HG03060 (cell line): ENCODE data around the gene TBC1D22A.

Experiments
- ATAC-seq: cut with Tn5 transposase; IDR thresholded peaks from one replicate; pipeline ENCODE4 v1.9.1; 2021; ENCODE audit warnings: low read depth, moderate number of reproducible peaks; ENCODE audit not compliant: unreplicated experiment

The TBC1D22A gene

DNA sequence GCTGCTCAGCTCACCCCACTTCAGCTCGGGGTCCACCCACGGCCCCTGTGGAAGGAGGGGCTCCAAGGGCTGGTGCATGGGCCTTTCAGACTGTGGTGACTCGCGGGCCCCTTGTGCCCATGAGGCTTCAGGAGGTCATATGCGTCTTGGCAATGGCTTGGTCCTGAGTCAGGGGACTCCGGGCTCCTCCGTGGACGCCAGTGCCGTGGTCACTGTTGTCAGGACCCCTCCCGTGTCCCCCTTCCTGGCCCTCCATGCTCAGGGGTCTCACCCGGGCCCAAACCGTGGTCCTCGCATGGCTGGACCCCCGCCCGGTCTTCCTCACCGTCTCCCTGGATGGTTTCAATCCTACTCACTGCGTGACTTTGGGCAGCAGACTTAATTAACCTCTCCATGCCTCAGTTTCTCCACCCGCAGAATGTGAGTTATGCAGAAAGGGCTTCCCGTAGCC is 436.4 kb downstream of the TBC1D22A start:
- no peak for ATAC-seq

DNA sequence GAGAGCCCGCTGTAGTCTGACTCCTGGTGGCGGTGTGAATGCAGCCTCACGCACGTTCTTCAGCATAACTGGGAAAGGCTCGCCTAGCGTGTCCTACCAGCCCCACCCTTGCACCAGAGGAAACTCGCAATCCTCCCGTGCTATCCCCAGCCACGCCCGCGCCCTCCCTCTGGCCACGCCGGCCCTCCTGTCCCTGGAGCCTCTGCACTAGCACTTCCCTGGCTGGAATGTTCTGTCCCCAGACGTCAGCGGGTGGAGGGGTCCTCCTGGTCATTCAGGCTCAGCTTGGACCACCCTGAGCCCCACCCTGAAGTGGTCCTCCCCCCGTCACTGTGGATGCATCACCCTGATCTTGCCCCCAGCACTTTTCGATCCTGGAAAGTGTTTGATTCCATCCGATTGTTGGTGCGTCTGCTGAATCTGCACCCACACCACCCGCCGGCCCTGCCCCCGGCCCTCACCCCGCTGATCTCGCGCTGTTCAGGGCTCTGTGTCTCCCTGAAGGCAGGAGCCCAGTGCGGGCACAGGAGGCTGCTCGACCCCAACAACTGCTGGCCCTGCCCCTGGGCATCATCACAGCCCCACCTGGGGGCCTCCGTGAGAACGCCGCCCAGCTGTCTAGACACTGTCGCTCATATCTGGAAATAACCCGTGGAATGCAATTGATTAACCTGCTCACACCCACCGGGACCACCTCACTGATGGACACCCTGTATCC is 437.0 kb downstream of the TBC1D22A start:
- ATAC-seq, result no peak

DNA sequence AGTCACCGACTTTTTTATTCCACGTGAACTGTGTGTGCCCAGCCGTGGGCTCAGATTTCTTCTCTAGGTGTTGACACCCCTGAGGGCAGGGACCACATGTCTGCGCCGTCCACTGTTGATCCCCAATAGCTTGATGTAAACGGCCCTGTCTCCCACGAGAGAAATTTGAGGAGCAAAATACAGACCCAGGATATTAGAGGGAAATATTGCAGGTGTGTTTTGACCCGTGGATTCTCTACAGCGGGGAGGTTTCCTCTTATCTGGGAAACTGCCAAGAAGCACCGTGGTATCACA is 437.5 kb downstream of the TBC1D22A start:
- no peak for ATAC-seq

DNA sequence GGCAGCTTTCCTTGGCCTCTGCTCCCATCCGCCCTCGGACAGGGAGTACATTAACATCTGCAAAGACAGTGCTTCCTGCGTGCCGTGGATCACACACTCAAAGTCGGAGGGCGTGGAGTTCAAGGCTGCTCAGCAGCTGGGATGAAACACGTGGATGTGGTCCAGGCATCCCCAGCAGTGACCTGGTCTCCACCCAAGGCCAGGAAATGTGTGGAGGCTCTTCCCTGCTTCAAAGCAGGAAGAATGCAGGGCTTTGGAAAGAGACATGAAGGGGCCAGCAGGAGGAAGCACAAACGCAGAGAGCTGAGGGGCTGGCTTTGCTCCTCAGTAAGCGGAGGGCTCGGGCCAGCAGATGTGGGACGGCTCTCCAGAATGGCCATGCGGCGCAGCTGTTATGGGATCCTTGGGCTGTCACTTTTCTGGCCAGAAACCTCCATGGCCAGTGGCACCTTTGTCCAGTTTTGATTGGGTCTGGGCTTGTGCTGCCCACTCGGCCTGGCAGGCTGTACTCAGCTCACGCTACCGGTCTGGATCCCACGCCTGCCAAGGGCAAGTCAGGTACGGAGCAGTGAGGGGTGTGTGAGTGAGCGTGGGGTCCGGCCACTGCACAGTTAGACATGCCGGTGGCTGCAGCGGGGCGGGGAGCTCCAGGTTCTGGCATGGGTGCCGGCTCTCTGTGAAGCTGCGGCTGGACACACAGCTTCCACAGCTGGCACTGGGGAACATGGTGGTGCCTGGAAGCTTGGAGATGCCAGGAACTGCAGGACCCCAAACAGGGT is 438.0 kb downstream of the TBC1D22A start:
- ATAC-seq, result no peak

DNA sequence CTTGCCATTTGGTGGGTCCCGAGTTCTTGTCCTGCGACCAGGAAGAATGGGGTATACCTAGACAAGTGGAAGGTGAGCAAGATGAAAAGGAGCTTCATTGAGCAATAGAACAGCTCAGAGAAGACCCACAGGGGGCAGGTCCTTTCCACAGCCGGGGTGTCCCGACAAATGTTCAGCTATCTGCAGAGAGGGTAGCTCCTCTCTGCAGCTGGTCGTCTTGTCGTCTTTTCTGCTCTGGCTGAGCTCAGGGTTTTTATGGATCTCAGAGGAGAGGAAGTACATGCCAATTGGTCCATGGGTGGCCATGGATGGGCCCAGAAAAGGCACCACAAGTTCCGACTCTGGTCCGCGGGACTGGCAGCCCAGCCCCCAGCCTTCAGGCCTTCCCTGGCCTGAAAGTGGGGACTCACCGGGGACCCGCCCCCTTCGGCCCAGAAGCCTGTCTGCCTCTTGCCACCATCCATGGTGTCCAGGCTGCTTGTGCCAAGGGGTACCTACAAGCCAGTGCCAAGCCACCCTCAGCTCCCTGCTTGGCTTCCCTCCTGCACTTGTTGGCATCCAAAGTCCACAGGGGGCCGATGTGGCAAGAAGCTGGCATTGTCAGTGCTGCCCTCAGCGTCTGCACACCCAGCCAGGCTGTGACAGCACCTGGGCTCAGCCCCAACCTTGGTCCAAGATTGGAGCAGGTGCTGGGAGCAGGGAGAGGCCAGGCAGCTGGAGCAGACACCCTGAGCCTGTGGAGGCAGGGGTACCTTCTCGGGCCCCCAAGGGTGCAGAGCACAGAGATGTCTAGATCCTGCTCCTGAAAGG is 438.9 kb downstream of the TBC1D22A start:
- no peak for ATAC-seq

DNA sequence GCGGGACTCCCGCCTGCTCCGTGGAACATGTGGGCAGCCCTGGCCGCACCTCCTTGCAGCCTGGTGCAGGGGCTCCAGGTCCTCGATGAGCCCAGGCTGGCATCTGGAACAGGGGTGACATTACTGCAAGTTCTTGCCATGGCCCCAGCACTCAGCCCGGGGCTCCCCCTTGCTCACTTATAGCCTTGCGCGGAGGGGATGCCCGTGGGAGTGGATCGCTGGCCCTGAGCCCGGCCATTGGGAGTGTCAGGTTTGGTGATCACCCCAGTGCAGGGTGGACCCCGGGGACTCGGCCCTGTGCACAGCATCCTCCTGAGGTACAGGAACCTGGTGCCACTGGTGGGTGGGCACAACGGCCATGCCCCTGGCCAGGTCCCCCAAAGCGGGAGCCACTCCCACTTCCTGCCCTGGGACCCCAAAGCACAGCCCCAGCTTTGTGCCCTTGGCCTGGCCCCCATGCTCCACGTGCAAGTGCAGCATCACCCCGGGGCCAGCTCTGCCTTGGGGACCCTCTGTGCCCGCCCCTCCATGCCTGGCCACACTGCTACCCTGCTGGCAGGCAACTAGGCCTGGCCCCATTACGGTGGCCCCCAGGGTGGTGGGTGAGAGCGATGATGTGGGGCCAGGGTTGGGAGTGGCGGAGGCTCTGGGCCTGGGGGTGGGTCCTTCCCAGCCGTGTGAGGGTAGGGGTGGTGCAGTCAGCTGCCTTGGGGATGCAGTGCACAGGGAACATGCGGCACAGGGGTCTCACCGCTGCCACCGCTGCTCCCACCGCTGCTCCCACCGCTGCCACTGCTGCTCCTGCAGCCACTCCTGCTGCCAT is 439.8 kb downstream of the TBC1D22A start:
- no peak for ATAC-seq

DNA sequence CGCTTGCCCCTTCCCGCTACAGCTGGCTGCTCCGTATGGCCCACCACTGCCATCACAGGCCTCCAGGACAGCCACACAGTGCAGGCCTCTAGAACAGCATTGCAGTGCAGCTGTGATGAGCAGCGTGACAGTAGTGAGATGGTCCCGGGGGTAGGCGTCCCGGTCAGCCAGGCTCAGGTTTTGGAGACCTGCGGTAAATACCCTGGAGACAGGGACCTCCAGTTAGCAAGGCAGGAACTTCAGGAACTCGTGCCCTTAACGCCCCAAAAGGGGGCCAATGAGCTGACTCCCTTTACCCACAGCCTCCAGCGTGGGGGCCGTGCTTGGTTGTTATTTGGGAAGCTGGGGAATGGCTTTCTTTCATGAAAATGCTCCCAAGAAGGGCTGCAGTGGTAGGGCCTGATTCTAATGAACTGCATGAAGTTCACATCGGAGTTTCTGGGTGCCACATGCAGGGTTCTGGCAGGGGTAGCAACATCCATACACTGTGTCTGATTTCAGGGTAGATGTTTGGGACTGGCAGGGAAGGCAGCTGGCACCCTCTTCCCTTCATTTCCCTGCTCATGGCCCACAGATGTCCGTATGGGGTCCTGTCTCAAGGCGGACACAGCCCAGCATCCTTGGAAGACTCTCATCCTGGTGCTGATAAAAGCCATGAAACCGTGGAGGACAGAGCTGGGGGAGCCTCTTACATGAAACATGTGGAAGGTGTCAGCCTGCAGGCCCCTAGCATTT is 440.5 kb downstream of the TBC1D22A start:
- ATAC-seq, result no peak

DNA sequence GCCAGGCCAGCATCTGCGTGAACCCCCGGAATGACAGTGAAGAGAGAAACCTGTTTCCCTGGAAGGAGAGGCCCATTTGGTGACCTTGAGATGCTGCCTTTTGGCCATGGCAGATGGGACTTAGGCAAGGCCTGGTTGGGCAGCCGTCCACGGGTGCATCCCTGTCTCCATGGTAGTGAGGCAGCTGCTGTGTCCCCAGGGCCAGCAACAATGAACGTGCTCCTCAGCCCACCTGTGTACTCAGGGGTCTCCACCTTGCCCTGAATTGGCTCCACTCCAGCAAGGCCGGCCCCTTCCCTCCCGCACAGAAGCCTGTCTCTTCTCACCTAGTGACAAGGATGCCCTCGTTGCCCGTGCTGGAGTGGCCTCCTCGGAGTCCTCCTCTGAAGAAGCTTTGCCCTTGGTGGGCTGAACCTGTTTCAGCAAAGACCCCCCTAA is 441.1 kb downstream of the TBC1D22A start:
- no peak for ATAC-seq

DNA sequence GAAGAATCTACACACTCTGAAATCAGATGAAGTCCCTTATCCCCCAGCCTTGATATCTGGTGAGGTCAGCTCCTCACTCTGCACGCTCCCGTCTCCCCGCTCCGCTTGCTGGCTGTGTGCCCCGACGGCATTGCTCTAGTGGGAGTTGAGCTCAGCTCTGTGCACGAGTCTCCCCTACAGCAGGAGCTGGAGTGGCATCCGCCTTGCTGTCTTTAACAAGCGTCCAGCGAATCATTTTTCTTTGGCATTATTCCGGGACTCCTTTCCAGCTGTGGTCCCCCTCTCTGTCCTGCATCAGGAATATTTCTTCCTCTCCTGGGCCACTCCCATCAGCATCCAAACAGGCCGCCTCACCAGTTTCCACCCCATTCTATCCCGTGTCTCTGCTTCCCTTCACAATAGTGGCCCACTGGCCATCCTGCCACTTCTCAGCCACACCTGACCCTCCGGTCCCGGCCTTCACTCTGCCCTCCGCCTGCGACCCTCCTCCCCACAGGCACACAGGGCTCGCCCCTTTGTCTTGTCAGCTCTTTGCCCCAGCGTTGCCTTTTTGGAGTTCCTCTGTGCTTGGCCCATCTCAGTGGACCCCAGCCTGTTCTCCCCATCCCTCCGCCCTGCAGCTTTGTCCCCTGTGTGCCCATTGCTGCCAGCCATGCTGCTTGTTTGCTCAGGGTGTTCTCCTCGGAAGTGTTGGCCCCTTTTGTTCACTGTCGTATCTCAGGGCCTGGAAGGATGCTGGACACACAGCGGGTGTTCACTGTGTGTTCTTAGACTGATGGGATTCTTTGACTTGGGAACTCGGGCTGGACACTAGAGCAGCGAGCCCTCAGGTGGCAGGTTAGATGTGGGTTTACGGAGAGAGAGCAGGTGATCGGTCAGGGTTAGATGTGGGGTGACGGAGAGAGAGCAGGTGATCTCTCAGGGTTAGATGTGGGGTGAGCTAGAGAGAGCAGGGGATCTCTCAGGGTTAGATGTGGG is 441.8 kb downstream of the TBC1D22A start:
- no peak for ATAC-seq

DNA sequence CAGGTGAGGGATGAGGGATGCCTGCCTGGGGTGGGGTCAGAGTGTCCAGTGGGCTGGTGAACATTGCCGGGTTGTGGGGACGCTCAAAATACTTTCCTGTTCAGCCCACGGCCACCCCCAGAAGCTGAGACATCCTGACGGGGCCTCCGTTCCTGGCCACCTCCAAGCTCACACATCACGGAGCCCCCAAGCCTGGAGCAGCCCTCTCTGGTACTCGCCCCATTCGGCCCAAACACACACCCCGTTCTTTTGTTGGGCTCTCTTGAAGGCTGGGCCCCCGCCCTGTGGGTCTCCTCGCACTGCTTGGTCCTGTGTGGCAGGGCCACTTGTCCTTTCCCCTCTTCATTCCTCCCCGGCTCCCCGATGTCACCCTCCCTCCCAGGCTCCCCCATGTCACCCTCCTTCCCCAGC is 442.6 kb downstream of the TBC1D22A start:
- ATAC-seq, result no peak

DNA sequence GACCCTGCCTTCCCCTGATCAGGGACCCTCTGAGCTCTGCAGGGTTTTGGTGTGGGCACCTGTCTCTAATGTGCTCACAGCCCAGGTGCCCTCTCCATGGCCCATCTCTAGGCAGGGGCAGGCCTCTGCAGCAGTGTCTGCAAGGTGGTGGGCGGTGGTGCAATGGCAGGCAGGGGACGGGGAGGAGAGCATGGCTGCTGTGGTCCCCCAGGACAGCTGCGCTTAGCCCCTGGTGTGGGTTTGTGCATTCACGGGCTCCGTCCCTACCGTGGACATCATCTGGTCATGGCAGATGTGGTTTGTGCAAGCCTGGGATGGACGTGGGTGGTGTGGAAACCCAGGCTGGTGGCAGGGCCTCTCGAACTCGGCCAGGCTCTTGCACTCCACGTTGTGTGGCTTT is 443.1 kb downstream of the TBC1D22A start:
- ATAC-seq, result no peak

DNA sequence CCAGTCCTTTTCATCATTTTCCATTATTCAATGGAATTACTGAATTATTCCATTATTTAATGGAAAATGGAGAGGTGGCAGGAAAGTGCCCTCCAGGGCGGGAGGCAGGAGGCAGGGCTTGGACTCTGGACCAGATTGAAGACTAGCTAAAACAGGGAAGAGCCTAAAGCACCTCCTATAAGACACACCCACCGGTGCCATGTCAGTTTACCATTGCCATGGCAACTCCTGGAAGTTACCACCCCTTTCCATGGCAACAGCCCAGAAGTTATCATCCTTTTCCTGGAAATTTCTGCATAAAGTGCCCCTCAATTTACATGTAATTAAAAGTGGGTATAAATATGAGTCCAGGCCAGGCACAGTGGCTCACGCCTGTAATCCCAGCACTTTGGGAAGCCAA is 443.7 kb downstream of the TBC1D22A start:
- no peak for ATAC-seq

DNA sequence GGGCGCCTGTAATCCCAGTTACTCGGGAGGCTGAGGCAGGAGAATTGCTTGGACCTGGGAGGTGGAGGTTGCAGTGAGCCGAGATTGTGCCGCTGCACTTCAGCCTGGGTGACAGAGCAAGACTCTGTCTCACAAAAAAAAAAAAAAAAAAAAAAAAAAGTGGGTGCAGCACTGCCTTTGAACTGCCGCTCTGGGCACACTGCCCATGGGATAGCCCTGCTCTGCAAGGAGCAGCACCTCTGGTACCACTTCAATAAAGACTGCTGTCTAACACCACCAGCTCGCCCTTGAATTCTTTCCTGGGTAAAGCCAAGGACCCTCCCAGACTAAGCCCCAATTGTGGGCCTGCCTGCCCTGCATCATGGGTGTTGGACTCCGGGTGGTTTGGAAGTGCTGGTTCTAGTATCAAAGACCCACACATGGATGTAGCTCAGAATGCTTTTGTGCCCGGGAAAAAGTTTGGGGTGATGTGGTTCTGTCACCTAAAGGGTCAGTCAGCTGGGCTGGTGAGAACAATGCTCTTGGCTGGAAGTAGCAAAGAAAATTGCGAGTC is 444.3 kb downstream of the TBC1D22A start:
- ATAC-seq, result no peak

DNA sequence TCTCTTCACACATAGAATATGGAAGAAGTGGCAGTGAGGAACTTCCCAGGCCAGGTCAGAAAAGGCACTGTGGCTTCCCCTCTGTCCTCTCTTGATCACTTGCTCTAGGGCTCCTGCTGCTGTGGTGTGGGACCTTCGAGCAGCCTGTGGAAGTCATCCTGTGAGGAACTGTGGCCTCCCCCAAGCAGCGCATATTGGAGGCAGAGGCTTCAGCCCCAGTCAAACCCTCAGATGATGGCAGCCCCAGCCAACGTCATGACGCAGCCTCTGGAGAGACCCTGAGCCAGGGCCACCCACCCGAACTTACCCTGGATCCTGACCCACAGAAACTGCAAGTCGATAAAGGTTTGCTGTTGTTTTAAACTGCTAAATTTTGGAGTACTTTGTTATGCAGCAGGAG is 444.9 kb downstream of the TBC1D22A start:
- ATAC-seq, result no peak

DNA sequence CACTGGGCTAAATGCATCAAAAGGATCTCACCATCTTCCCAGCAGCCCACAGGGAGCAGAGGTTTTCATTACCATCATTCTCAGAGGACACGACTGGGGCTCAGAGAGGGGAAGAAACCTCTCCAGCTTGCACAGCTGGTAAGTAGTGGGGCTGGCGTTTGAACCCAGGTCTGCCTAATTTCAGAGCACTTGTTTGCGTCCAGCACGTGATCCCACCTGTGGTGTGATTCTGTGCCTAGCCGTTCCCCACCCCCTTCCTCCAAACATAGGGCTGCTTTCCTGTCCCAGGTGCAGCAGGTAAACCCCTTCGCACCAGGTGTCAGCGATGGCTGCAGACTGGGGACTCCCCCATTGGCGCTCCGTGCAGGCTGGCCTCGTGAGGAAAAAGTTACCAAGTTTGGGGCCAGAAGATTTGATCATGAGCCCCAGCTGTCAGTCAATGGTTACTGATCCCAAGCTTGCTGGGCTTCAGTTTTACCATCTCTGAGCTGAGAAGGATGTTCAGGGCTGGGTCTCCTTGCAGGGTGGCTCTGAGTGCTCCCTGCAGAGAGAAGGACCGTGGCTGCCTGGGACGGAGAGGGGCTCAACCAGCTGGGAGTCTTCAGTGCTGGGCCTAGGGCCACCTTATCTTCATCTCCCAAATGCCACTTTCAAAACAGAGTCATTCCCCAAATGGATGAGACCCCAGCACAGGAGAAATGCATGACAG is 445.6 kb downstream of the TBC1D22A start:
- no peak for ATAC-seq

DNA sequence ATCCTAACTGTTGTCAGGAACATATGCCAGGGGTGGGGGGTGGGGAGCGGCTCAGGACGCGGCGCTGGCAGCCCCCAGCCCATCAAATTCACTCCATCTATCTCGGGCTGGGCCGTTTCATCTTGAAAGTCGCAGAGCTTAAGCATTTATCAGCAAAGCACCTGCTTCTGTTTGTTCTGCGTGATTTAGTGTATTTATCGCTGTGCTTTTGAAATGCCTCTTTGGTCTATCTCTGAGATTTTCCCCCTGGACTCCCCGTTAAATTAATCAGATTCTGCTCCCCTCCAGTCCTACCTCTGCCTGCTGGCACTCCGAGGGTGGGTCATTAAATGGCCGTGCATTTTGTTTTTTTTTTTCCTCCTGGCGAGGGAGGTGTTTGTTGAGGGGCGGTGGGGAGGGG is 446.2 kb downstream of the TBC1D22A start:
- no peak for ATAC-seq

DNA sequence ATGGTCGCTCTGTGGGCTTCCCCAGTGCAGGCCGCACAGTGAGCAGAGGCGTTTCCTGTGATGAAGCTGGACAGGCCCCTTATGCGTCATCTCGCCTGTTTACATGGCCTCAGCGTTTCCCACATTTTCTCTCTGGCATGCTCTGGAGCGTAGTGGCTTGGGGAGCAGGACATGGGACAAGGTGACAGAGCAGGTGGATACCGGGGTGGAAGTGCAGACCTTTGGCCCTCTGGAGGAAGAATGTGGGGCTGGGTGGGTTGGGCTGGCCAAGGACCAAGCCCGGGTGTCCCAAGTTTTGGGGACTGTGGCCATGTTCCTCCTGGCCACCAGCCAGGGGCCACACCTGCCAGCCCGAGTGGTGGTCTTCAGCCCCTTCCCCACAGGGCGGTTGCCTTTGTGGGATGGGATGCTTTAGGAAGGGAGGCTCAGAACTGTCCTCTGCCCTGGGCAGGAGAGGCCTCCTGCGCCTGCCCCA is 446.6 kb downstream of the TBC1D22A start:
- no peak for ATAC-seq
